Astrocyte (in vitro differentiated cells and primary cell): Measurements from ENCODE around the gene CSGALNACT2. TPM values are rescaled to one million over a fixed set of nuclear protein-coding genes. Genes with fewer than 3 reads are reported as not detected.

Source experiments
- DNase-seq: peaks from one replicate; pipeline ENCODE4 v3.0.0-alpha.2; 2010; ENCODE audit warnings: low read depth
- FAIRE-seq: peaks from 2 replicates; lab custom pipeline; 2011; peaks lifted over from hg19 to GRCh38; lab: Jason Lieb, UNC
- H2AFZ ChIP-seq: 2 replicates; pipeline ENCODE4 v1.6.0; 2012; ENCODE audit warnings: low read depth, low read length, inconsistent platforms
- H3K27ac ChIP-seq: 2 replicates; pipeline ENCODE4 v1.5.1; 2011; ENCODE audit warnings: low read depth, low read length, inconsistent platforms
- H3K27me3 ChIP-seq: 2 replicates; pipeline ENCODE4 v1.6.0; 2011; ENCODE audit warnings: low read length, inconsistent platforms; ENCODE audit not compliant: insufficient read depth
- H3K36me3 ChIP-seq: 2 replicates; pipeline ENCODE4 v1.5.1; 2011; ENCODE audit warnings: low read length, inconsistent platforms; ENCODE audit not compliant: insufficient read depth
- H3K4me1 ChIP-seq: 2 replicates; pipeline ENCODE4 v1.5.1; 2011; ENCODE audit warnings: low read length, inconsistent platforms; ENCODE audit not compliant: insufficient read depth
- H3K4me2 ChIP-seq: 2 replicates; pipeline ENCODE4 v1.6.0; 2012; ENCODE audit warnings: low read length, inconsistent platforms
- H3K4me3 ChIP-seq: 2 replicates; pipeline ENCODE4 v1.5.1; 2011; ENCODE audit warnings: low read depth, mild to moderate bottlenecking, low read length, inconsistent platforms; ENCODE audit not compliant: insufficient read depth
- H3K79me2 ChIP-seq: 2 replicates; pipeline ENCODE4 v1.6.0; 2012; ENCODE audit warnings: mild to moderate bottlenecking, low read length, inconsistent platforms; ENCODE audit not compliant: insufficient read depth
- H3K9ac ChIP-seq: 2 replicates; pipeline ENCODE4 v1.6.0; 2012; ENCODE audit warnings: mild to moderate bottlenecking, low read length, inconsistent platforms
- H3K9me3 ChIP-seq: 2 replicates; pipeline ENCODE4 v1.5.1; 2012; ENCODE audit warnings: low read depth, mild to moderate bottlenecking, low read length, inconsistent platforms; ENCODE audit not compliant: insufficient read depth
- H4K20me1 ChIP-seq: 2 replicates; pipeline ENCODE4 v1.6.0; 2012; ENCODE audit warnings: low read length, inconsistent platforms; ENCODE audit not compliant: insufficient read depth
- H3K27ac Mint-ChIP-seq: one replicate; pipeline ENCODE4 v1.8.0; 2021; ENCODE audit warnings: mild to moderate bottlenecking, mixed read lengths; ENCODE audit not compliant: unreplicated experiment
- H3K27me3 Mint-ChIP-seq: one replicate; pipeline ENCODE4 v1.8.0; 2021; ENCODE audit warnings: low read depth, mixed read lengths; ENCODE audit not compliant: unreplicated experiment
- H3K36me3 Mint-ChIP-seq: one replicate; pipeline ENCODE4 v1.8.0; 2021; ENCODE audit warnings: low read depth, mixed read lengths; ENCODE audit not compliant: unreplicated experiment
- H3K4me1 Mint-ChIP-seq: one replicate; pipeline ENCODE4 v1.8.0; 2021; ENCODE audit warnings: low read depth, mixed read lengths; ENCODE audit not compliant: unreplicated experiment
- H3K4me3 Mint-ChIP-seq: one replicate; pipeline ENCODE4 v1.8.0; 2021; ENCODE audit warnings: mild to moderate bottlenecking, moderate library complexity, mixed read lengths; ENCODE audit not compliant: unreplicated experiment
- H3K9me3 Mint-ChIP-seq: one replicate; pipeline ENCODE4 v1.8.0; 2021; ENCODE audit warnings: mild to moderate bottlenecking, mixed read lengths; ENCODE audit not compliant: unreplicated experiment
- EZH2 ChIP-seq: IDR thresholded peaks from 2 replicates; pipeline ENCODE4 v1.6.1; 2012; ENCODE audit warnings: mild to moderate bottlenecking, low read length, inconsistent platforms; ENCODE audit not compliant: insufficient read depth
- total RNA-seq: library from RNA; stranded (reverse); gene quantifications from 2 replicates; pipeline ENCODE4 v1.2.1, GENCODE V29; 2021
- TF ChIP-seq, protein P1 (sequence below): IDR thresholded peaks from 2 replicates; pipeline ENCODE4 v1.5.1; 2011; ENCODE audit warnings: low read depth, mild to moderate bottlenecking, inconsistent platforms, low read length, moderate library complexity; ENCODE audit not compliant: insufficient read depth

Gene CSGALNACT2
- total RNA-seq, 1 donor from 2014 or later = 28.5 TPM

DNA sequence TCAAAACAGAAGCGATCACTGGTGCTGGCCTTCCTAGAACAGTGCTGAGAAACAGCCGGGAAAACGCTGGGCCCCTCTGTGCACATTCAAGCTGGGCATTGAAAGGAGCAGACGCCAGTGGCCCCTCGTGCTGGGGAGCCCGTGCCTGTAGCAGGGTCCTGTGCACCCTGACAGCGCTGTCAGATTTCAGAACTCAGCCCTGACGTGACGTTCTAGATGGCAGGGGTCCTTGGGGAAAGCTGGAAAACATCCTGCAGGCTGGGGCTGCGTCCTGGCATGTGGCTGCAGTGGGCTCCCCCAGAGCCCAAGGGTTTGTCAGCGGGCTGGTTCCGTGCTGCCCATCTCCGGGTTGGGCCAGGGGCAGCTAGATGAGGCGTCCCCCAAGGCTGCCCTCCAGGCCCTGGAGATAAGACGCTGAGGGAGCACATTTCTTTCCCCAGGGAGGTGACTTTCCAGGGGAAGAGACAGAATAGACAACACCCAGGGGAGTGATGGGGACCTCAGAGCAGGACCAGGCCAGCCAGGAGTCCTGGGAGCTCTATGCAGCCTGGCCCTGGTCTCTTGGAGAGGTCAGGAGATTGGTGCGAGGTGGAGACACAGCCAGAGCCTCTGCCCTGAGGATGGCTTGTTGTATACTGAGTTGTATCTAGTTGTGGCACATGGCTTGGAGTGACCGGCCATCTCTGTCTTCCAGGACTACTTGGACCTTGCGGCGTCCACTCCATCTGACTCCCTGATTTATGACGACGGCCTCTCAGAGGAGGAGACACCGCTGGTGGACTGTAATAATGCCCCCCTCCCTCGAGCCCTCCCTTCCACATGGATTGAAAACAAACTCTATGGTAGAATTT is 12.1 kb upstream of the CSGALNACT2 start:
- no peaks in the 10 kb centered on the region for H3K36me3 Mint-ChIP-seq
- Histone ChIP-seq H4K20me1 (no peaks in the 10 kb centered on the region), H3K27me3 (peaks cover 8% of the 10 kb centered on the region), H3K9ac (no peak overlapping the region), H3K4me3 (no peak overlapping the region), H3K9me3 (no peaks in the 10 kb centered on the region), H3K79me2 (no peaks in the 10 kb centered on the region), H3K27ac (no peak overlapping the region), H3K36me3 (no peaks in the 10 kb centered on the region), H3K4me1 (peaks cover 10% of the 10 kb centered on the region), H2AFZ (no peak overlapping the region), H3K4me2 (no peak overlapping the region)
- DNase-seq (no peak), FAIRE-seq (no peak)
- H3K4me1 Mint-ChIP-seq = peaks cover 50% of the 10 kb centered on the region
- H3K9me3 Mint-ChIP-seq = no peaks in the 10 kb centered on the region
- no peak overlapping the region for H3K27ac Mint-ChIP-seq
- H3K27me3 Mint-ChIP-seq = no peaks in the 10 kb centered on the region
- no peak overlapping the region for H3K4me3 Mint-ChIP-seq
- no peak for TF ChIP-seq EZH2
- TF ChIP-seq, protein P1, sequence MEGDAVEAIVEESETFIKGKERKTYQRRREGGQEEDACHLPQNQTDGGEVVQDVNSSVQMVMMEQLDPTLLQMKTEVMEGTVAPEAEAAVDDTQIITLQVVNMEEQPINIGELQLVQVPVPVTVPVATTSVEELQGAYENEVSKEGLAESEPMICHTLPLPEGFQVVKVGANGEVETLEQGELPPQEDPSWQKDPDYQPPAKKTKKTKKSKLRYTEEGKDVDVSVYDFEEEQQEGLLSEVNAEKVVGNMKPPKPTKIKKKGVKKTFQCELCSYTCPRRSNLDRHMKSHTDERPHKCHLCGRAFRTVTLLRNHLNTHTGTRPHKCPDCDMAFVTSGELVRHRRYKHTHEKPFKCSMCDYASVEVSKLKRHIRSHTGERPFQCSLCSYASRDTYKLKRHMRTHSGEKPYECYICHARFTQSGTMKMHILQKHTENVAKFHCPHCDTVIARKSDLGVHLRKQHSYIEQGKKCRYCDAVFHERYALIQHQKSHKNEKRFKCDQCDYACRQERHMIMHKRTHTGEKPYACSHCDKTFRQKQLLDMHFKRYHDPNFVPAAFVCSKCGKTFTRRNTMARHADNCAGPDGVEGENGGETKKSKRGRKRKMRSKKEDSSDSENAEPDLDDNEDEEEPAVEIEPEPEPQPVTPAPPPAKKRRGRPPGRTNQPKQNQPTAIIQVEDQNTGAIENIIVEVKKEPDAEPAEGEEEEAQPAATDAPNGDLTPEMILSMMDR = no peak

DNA sequence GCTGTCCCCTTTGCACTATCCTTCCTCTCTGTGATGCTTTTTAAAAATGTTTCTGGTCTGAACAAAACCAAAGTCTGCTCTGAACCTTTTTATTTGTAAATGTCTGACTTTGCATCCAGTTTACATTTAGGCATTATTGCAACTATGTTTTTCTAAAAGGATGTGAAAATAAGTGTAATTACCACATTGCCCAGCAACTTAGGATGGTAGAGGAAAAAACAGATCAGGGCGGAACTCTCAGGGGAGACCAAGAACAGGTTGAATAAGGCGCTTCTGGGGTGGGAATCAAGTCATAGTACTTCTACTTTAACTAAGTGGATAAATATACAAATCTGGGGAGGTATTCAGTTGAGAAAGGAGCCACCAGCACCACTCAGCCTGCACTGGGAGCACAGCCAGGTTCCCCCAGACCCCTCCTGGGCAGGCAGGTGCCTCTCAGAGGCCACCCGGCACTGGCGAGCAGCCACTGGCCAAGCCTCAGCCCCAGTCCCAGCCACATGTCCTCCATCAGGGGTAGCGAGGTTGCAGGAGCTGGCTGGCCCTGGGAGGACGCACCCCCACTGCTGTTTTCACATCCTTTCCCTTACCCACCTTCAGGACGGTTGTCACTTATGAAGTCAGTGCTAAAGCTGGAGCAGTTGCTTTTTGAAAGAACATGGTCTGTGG is 11.4 kb upstream of the CSGALNACT2 start:
- no peak for DNase-seq
- no peak overlapping the region for H3K4me3 ChIP-seq
- H3K27ac Mint-ChIP-seq = no peak overlapping the region
- H3K9me3 ChIP-seq = no peaks in the 10 kb centered on the region
- H3K27ac ChIP-seq = no peak overlapping the region
- peaks cover 50% of the 10 kb centered on the region for H3K4me1 Mint-ChIP-seq
- peaks cover 10% of the 10 kb centered on the region for H3K4me1 ChIP-seq
- peaks cover 8% of the 10 kb centered on the region for H3K27me3 ChIP-seq
- no peaks in the 10 kb centered on the region for H3K79me2 ChIP-seq
- no peaks in the 10 kb centered on the region for H4K20me1 ChIP-seq
- H3K9me3 Mint-ChIP-seq = no peaks in the 10 kb centered on the region
- H2AFZ ChIP-seq = no peak overlapping the region
- H3K36me3 ChIP-seq = no peaks in the 10 kb centered on the region
- H3K36me3 Mint-ChIP-seq = no peaks in the 10 kb centered on the region
- no peak overlapping the region for H3K4me2 ChIP-seq
- no peak overlapping the region for H3K9ac ChIP-seq
- H3K27me3 Mint-ChIP-seq = no peaks in the 10 kb centered on the region
- no peak overlapping the region for H3K4me3 Mint-ChIP-seq
- TF ChIP-seq, protein P1 = no peak
- TF ChIP-seq EZH2 = no peak
- no peak for FAIRE-seq
